MM.1S (cell line): ENCODE results near the gene PDZRN3.

Experiments used
- EZH2phosphoT487 ChIP-seq: fragments of 300-600 bp; sonication (generic); IDR thresholded peaks from 2 replicates; pipeline ENCODE4 v1.6.1; 2018; ENCODE audit warnings: antibody characterized with exemption, low read length
- TF ChIP-seq, protein P1 (sequence below): fragments of 300-600 bp; sonication (generic); IDR thresholded peaks from 2 replicates; pipeline ENCODE4 v1.5.1; 2016; ENCODE audit warnings: antibody characterized with exemption, low read length, mixed read lengths

GRCh38 chr3:73393005-73393404, 231.7 kb downstream of the PDZRN3 start:
- TF ChIP-seq, protein P1, sequence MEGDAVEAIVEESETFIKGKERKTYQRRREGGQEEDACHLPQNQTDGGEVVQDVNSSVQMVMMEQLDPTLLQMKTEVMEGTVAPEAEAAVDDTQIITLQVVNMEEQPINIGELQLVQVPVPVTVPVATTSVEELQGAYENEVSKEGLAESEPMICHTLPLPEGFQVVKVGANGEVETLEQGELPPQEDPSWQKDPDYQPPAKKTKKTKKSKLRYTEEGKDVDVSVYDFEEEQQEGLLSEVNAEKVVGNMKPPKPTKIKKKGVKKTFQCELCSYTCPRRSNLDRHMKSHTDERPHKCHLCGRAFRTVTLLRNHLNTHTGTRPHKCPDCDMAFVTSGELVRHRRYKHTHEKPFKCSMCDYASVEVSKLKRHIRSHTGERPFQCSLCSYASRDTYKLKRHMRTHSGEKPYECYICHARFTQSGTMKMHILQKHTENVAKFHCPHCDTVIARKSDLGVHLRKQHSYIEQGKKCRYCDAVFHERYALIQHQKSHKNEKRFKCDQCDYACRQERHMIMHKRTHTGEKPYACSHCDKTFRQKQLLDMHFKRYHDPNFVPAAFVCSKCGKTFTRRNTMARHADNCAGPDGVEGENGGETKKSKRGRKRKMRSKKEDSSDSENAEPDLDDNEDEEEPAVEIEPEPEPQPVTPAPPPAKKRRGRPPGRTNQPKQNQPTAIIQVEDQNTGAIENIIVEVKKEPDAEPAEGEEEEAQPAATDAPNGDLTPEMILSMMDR, result no peak
- TF ChIP-seq EZH2phosphoT487, result no peak
